T-helper 22 cell (primary cell): ENCODE measurements around the gene MTRFR.

ENCODE experiments used
- DNase-seq: peaks from one replicate; pipeline ENCODE4 v3.0.0-alpha.2; 2020; ENCODE audit warnings: low read depth

Gene MTRFR

DNA sequence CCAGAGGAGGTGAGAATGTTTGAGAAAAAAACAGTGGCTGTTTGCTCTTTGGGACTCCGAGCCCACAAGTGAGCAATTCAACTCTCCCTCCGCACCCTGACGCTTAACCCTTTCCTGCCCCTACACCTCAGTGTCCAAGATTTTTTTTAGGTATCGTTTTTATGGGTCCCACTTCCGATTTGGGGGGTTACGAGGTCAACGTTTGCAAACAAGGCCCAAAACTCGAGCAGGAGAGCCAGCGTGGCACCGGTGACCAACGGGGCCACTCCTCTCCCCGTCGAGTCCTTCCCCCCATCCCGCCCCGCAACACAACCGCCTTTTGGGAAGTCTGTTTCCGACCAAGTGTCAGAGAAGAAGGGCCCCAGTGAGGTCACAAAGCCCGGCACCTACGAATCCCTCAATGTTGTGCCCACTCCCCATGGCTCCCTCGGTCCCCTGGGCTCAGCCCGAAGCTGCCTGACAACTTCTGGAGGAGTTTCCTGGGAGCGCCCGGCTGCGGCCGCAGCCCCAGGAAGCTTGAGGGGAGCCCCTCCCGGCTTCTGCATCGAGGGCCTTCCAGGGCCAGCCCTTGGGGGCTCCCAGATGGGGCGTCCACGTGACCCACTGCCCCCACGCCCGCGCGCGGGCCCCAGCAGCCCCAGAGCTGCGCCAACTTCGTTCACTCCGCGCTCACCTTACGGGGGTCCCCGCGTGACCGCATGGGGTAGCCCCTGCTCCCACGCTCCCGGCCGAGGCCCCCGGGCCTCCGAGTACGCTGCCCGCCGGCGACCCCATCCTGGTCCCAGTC lies 37.2 kb downstream of the MTRFR start:
- no peak for DNase-seq

- peak; percentile 48 for DNase-seq
These were observed 37.9 kb downstream of the MTRFR start for GRCh38 chr12:123271001-123271668.

DNA sequence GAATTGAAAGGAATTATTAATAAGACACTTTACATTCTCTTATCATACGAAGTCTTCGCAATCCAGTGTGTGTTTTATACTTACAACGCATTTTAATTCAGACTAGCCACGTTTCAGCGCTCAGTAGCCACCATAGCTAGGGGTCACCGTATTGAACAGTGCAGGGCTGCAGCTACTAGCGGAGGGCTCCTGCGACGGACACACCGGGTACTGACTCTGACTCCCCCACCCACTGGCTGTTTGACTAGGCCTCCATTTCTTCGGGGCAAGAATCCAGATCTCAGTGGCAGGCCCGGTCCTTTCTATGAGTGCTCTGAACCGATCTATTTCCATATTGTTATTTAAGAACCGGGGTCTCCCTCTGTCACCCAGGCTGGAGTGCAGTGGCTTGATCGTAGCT lies 39.9 kb downstream of the MTRFR start:
- DNase-seq, result no peak

DNA sequence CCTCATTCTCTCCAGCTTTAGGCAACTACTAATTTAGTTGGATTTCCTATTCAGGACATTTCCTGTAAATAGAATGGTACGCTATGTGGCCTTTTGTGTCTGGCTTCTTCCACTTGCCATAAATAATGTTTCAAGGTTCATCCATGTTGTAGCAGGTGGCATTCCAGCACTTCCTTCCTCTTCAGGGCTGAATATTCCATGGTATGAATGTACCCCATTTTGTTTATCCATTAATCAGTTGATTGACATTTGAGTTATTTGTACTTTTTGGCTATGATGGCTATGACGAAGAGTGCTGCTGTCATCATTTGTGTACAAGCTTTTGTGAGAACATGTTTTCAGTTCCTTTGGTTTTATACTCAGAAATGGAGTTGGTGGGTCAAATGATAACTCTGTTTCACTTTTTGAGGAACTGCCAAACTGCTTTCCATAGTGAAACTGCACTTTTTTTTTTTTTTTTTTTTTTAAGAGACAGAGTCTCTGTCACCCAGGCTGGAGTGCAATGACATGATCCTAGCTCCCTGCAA lies 44.9 kb downstream of the MTRFR start:
- no peak for DNase-seq

DNA sequence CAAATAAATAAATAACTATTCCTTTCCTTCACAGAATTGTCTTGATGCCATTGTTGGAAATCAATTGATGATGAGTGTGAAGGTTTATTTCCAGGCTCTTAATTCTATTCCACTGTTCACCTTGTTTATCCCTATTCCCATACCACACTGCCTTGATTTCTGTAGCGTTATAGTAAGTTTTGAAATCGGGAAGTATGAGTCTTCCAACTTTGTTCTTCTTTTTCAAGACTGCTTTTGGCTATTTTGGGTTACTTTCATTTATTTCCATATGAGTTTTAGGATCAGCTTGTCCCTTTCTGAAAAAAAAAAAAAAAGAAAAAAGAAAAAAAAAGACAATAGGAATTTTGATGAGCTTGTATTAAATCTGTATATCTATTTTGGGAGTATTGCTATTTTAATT lies 47.7 kb downstream of the MTRFR start:
- DNase-seq, result no peak

DNA sequence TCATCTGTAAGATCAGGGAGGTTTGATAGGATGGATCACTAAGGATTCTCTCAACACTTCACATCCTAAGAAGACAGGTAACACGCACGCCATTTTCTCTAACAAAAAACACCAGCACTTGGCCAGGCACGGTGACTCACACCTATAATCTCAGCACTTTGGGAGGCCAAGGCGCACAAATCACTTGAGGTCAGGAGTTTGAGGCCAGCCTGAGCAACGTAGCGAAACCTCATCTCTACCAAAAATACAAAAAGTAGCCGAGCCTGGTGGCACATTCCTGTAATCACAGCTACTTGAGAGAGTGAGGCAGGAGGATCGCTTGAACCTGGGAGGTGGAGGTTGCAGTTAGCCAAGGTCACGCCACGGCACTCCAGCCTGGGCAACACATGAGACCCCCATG lies 48.9 kb downstream of the MTRFR start:
- no peak for DNase-seq

DNA sequence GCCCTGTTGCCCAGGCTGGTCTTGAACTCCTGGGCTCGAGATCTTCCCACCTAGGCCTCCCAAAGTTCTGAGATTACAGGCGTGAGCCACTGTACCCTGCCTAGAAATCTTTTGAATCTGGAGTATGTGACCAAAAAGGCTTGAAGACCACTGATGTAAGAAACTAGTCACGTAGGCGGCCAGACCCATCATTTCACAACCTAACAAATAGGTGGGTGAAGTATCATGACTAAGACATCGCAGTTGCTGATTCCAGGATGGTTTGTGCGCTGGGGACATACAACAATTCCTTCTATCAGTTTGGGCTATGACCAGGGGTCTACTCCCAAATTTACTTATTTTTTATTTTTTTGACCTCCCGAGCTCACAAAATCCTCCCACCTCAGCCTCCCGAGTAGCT lies 50.2 kb downstream of the MTRFR start:
- DNase-seq, result no peak

DNA sequence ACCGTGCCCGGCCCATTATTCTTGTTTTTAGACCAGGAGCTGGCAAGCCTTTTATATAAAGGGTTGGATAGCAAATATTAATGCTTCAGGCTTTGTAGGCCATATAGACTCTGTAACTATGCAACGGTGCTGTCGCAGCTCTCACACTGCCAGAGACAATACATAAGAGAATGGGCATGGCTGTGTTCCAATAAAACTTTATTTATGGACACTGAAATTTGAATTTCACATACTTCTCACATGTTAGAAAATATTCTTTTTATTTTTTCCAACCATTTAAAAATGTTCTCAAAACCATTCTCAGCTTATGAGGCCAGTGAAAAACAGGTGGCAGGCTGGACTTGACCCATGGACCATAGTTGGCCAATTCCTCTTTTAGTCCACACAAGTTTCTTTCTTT lies 51.4 kb downstream of the MTRFR start:
- no peak for DNase-seq

- no peak for DNase-seq
These were observed 53.6 kb downstream of the MTRFR start for GRCh38 chr12:123286652-123287373.

DNA sequence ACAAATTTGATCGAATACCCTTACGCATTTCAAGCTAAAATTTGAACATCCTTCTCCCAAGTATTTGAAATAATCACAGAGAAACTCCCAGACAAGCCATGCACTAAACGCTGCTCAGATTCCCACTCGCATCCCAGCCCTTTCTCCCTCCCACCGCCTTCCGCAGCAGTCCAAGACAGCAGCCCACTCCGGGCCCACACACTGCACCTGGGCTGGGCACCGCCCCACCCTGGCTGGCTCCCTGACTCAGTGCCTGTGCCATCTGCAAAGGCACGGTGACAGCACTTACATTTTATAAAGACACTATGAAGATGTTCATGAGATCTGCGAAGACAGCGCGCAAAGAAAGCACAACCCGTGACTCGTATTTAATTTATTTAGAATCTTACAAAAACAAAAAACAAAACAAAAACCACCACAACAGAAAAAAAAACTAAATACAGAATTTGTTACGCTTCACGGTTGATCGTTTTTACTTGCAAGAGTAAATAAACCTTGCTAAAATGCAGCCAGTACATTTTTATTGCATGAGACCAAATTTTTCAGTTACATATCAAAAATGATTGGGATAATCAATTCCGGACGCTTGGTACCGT lies 55.6 kb downstream of the MTRFR start:
- no peak for DNase-seq

DNA sequence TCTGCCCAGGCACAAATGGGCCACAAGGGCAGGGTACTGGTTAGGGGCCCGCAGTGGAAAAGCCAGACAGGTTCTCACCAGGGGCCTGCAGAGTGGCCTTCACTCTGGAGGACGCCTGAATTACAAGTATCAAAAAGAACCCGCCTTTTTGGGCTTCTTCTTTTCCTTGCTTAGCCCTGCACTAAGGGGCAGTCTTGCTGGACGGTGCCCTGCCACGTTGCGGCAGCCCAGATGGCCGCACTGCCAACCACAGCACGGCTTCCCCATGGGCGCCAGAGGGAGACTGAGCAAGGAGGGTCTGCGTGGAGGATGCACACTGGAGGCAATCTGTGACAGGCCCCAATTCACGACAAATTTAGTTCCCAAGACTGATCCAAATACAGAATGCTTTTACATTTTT lies 56.7 kb downstream of the MTRFR start:
- no peak for DNase-seq

- no peak for DNase-seq
These were observed 60.0 kb downstream of the MTRFR start for GRCh38 chr12:123293178-123293760.

GRCh38 chr12:123305136-123305535 lies 71.9 kb downstream of the MTRFR start:
- DNase-seq, result no peak

DNA sequence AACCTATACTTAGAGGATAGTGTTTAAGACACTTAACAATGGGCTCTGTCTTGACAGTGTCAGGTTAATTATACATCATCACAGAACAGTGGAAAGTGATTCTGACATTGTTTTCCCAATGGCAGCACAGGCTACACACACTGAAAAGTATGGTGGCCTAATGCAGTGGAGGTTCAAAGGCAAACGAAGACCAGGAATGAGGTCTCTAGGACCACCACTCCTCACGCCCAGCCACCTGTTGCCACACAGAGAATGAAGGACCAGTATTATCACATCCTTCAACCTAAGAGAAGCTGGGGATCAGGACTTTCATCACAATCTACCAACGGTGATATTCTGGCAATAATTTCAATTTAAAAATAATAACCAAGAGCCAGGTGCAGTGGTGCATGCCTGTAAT lies 73.0 kb downstream of the MTRFR start:
- no peak for DNase-seq
